ENCODE data around the gene FAM53B.

DNA sequence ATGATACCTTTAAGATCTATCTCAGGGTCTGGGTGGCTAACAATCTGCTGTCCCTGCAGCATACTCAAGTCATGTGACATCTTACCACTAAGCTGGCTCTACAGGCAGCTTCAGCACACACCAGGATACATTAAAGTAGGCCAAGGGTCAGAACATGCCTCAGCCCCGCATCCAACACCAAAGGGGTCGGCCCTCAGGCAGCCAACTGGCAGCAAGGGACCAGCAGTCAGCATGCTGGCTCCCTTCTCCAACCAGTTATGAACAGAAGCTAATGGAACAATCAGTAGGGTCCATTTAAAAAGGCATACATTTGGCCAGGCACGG lies 37.1 kb downstream of the FAM53B start:
- TF ChIP-seq CTCF (IDR thresholded peaks at IDR 0.05 in 4 of 5, conservative IDR thresholded peaks at IDR 0.05 in 1 of 5) (no peak), POLR2A (IDR thresholded peaks at IDR 0.05) (no peak)

Measured in gastrocnemius medialis (tissue), 4 donors.